HG03108 (cell line): ENCODE measurements around the gene CTNNBL1.
A peak's percentile ranks its signal among the peaks of the same experiment; 100 is the strongest.

Experiments used
- ATAC-seq: cut with Tn5 transposase; IDR thresholded peaks from one replicate; pipeline ENCODE4 v1.9.1; 2021; ENCODE audit warnings: moderate library complexity; ENCODE audit not compliant: unreplicated experiment

The CTNNBL1 gene

DNA sequence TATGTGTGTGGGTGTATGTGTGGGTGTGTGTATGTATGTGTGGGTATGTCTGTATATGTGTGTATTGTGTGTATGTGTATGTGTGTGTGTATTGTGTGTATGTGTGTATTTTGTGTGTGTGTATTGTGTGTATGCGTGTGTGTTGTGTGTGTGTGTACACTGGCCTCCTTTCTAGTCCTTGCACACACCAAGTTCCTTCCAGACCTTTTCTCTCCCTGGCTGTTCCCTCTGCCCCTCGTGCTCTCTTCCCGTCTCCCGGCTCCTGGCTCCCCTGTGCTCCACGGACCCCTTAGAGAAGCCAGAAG, 220.5 kb downstream of the CTNNBL1 start:
- ATAC-seq, result no peak

DNA sequence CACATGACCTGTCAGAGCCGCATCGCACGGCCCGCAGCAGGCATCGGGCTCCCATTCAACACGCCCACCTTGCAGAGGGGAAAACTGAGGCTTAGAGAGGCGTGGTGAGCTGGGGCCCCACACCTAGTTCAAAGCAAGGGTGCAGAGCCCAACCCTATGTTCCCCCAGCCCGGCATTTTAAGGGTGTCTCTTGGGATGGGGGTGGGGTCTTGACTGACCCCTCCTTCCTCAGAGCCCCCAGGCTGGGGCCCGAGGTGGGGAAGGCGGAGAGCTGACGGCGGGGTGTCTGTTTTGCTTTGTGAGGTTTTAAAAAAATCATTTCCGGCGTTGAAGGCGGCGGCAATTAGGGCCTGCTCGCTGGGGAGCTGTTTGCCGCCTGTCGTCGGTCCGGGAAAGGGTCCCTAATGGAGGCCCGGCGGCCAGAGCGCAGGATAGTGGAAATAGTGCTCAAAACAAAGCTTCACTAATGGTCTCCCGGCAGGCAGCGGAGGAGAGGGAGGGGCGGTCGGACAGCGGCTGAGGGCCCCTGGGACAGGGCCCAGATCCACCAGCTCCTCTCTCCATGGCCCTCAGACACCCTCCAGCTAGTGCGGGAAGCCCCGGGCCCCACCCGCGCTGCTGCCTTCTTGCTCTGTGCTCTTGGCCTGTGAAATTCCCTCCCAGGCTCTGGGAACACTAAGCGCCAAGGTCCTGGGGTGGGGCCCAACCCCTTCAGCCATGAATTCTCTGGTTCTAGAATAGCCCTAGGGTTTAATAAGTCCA, 221.0 kb downstream of the CTNNBL1 start:
- no peak for ATAC-seq

DNA sequence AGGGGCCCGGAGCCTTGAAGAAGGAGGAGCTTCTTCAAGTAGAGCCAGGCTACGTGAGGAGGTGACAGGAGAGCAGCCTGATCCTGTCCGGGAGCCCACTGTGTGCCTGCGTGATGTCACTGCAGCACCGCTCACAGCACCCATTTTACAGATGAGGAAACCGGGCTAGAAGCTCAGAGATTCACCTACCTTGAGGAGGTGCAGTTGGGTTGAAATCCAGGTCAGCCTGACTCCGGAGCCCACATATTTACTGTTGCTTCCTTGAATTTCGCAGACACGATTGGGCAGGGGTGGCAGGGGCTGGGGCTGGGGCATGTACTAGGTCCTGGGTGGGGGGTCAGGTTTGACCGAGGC, 221.6 kb downstream of the CTNNBL1 start:
- no peak for ATAC-seq

DNA sequence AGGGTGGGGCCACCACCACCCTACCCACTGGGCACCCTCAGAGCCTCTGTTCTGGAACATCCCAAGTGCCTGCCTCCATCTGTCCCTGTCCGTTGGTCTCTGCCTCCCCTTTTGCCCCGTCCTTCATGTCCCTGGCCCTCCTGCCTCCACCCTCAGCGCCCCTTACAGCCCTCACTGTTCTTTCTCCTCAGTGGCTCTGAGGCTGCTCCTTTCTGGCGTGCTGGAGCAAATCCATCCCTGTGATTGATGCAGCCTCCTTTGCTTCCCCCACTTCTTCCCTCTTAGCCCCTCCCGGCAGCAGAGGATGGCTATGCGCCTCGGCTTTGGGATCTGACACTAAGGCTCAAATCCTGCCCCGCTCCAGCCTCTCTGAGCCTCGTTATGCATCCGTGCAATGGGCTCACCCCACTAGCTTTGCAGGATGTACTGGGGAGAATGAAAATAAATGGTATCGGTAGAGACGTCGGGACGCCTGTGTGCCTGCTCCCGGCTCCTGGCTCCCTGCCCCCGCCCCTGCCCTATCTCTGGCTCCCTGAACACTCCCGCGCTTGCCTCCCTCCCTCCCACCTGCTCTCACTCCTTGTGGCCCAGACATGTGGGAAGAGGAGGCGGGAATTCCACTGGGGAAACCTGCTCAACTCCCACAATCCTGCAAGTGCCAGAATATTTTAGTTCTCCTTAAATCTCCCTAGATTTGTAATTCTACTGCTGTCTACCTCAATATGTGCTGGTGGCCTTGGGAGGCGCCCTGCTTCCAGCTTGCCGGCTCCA, 222.2 kb downstream of the CTNNBL1 start:
- no peak for ATAC-seq

DNA sequence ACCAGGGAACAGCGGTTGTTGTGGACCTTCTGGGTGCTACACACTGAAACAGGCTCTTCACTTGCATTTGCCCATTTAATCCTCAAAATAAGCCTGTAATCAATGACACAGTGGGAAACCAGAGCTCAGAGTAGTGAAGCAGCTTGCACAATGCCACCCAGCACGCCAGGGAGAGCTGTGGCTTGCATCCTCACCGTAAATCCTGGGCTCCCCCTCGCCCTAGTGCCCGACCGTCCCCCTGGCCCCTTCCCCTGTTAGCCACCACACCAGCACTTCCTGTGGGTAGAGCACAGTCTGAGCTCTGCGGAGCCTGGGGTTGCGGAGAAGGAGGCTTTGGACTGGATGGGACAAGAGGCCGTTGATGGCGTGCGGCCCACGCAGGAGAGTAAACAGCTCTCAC, 223.6 kb downstream of the CTNNBL1 start:
- ATAC-seq, result no peak

DNA sequence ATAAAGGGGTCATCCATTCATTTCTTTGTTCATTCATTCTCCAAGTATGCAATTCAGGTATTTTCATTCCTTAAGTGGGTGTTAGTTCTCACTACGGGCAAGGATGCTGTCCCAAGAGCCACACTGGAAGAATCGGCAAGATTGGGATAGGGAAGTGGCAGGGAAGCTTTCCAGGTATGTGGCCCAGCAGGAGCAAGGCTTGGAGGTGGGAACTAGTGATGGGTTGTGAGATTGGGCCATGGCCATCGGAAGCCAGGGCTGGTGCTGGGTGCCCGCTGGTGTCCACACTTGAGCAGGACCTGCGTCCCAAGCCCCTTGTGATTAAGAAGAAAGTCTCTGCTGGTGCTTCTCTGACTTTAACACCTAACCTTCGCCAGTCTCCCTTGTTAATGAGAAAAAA, 224.2 kb downstream of the CTNNBL1 start:
- no peak for ATAC-seq

DNA sequence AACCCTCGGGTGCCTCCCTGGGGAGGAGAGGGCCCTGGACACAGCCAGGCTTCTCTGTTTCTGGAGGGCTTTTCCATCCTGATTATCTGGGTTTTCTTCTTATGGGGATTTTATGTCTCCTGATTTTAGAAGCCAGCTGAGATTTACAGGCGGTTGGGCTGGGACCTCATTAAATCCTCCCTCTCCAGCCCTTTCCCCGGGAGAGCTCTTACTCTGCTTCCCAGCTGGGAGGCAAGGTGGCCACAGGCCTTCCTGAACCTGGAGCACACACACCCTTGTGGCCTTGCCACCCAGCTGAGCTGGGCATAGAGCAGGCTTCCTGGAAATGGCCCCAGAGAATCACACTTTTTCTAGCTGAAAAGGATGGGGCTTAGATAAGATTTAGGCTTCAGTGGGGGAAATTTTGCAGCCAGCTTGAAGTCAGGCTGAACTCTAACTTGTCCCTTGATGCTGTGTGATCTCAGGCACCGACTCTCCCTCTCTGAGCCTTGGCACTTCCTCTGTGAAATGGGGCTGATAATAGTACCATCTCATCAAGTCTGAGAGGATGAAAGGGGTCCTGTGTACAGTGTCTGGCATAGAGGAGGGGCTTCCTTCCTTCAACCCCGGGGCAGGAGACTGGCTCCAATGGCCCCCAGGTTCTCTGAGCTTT, 225.7 kb downstream of the CTNNBL1 start:
- no peak for ATAC-seq

DNA sequence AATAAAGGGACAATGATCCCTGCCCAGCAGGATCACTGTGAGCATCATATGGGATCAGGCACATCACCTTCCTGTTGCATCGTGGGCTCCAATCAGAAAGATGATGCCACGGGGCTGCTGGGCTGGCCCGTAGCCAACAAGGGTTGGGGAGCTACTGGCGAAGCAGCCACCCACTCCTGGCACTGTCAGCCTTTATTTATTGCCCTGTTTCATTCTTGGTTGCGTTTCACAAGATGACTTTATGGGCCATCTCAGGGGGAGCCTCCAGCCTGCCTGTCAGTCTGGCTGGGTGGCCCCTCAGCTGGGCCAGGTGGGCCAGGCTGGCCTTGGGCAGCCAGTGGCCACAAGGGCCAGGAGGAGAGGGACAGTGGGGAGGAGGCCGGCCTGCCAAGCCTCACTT, 226.4 kb downstream of the CTNNBL1 start:
- no peak for ATAC-seq

DNA sequence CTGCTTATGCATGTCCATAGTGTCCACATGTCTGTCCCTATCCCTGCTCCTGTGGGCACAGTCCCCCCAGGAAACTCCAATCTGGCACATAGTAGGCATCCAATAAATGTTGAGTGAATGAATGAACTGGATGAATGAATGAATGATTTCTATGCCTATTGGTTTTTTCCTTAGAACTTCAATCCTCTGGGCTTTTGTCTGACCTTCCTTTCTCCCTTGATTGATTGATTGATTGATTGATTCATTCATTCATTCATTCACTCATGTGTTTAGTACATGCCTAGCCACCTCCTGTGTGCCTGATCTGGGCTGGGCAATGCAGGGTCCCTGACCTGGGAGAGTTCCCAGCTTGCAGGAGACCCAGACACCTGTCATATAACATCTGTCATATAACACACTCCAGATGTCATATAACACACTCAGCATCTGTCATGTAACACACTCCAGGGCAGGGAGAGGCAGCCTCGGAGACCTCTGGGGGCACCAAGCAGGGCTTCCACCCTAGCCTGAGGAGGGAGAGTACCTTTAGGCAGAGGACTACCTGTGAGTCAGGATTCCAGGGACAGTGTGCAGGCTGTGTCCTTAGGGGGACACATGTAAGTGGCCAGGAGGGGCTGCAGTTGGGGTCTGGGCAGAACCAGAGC, 227.0 kb downstream of the CTNNBL1 start:
- no peak for ATAC-seq

DNA sequence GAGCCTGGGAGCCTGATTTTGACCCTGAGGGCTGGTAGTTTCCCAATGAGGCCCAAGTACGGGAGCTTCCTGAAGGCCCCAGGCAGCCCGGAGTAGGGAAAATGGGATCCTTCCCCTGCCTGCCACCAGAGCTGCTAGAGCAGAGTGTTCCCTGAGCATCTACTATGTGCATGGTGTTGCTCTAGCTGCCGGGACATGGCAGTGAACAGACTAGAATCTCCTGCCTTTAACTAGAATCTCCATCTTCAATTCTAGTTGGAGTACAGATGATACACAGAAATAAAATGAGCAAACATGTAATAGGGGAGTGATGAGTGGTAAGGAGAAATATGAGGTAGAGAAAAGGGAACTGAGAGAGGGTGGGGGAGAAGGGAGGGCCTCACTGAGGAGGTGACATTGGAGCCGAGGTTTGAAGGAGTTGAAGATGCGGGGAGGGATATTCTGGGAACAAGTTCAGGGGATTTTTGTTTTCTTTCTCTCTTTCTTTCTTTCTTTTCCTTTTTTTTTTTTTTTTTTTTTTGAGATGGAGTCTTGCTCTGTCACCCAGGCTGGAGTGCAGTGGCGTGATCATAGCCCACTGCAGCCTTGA, 227.6 kb downstream of the CTNNBL1 start:
- ATAC-seq, result peak; percentile 65
